Panc1 (cell line): ENCODE results near the gene OMG. TPM values are rescaled to one million over a fixed set of nuclear protein-coding genes. Genes with fewer than 3 reads are reported as not detected.
"Not testable (repeated sequence)": the region's sequence is repeated elsewhere in the genome, so short reads cannot be mapped to it uniquely, and the experiment has no call there.

Source experiments
- ATAC-seq: fragments of 200-7000 bp; cut with Tn5 transposase; 2 replicates; pipeline ENCODE4 v1.9.1; 2020; ENCODE audit warnings: mild to moderate bottlenecking, moderate library complexity
- BruUV-seq: library from RNA; stranded (reverse); fragments of 400-500 nt; replicated peaks from 2 replicates; lab custom pipeline; 2021; lab: Mats Ljungman, UMichigan
- CTCF ChIA-PET: fragments of 300-600 bp; sonication (Branson Sonifier 250); formaldehyde crosslinking; loops from one replicate; lab custom pipeline; 2022; ENCODE audit warnings: antibody characterized with exemption; lab: Charles Lee
- POLR2A ChIA-PET: fragments of 300-600 bp; sonication (Branson Sonifier 250); formaldehyde crosslinking; loops from one replicate; lab custom pipeline; 2022; ENCODE audit warnings: antibody characterized with exemption; lab: Charles Lee
- DNase-seq: peaks from one replicate; pipeline ENCODE4 v3.0.0-alpha.2; 2010; ENCODE audit warnings: low read depth, low spot score
- H3K27ac ChIP-seq: 2 replicates; pipeline ENCODE4 v1.5.1; 2011; ENCODE audit warnings: mild to moderate bottlenecking, low read length, inconsistent platforms
- H3K27me3 ChIP-seq: fragments of 200-500 bp; sonication (Bioruptor generic); 2 replicates; pipeline ENCODE4 v1.6.0; 2014; ENCODE audit warnings: low read length, inconsistent platforms; ENCODE audit not compliant: control insufficient read depth, insufficient read depth
- H3K36me3 ChIP-seq: fragments of 200-500 bp; sonication (Bioruptor generic); 2 replicates; pipeline ENCODE4 v1.5.1; 2014; ENCODE audit warnings: inconsistent platforms, mild to moderate bottlenecking, low read length, moderate library complexity; ENCODE audit not compliant: control insufficient read depth, insufficient read depth
- H3K4me1 ChIP-seq: 2 replicates; pipeline ENCODE4 v1.5.1; 2011; ENCODE audit warnings: inconsistent platforms, mild to moderate bottlenecking, low read length, moderate library complexity; ENCODE audit not compliant: control insufficient read depth, insufficient read depth
- H3K4me3 ChIP-seq, 2 experiments: 2 replicates each; pipeline ENCODE4 v1.5.1; 2011 to 2012; ENCODE audit warnings: low read depth in 2 of 2, low read length in 2 of 2, mild to moderate bottlenecking in 2 of 2, inconsistent platforms in 1 of 2, moderate library complexity in 1 of 2
- H3K9me3 ChIP-seq: fragments of 200-500 bp; sonication (Bioruptor generic); 2 replicates; pipeline ENCODE4 v1.5.1; 2014; ENCODE audit warnings: low read depth, mild to moderate bottlenecking, inconsistent platforms, low read length, moderate library complexity; ENCODE audit not compliant: control insufficient read depth, insufficient read depth
- POLR2AphosphoS5 ChIP-seq: IDR thresholded peaks from 2 replicates; pipeline ENCODE4 v1.6.1; 2012; ENCODE audit warnings: mild to moderate bottlenecking, low read depth, low read length, moderate library complexity
- SIN3A ChIP-seq: IDR thresholded peaks from 2 replicates; pipeline ENCODE4 v1.6.1; 2012; ENCODE audit warnings: low read depth, mild to moderate bottlenecking, low read length, moderate library complexity, borderline replicate concordance; ENCODE audit not compliant: insufficient read depth
- TCF7L2 ChIP-seq: IDR thresholded peaks from 2 replicates; pipeline ENCODE4 v1.6.1; 2011; ENCODE audit warnings: mild to moderate bottlenecking, low read depth, low read length, inconsistent platforms
- in situ Hi-C: cut with HindIII; loops from 2 replicates; pipeline ENCODE4 v1.10.0; 2016; ENCODE audit warnings: low sequenced_read_pairs, low pct_unique_long_range_greater_than_20kb
- intact Hi-C: fragments of 100-400 bp; cut with micrococcal nuclease; formaldehyde crosslinking; loops from one replicate; pipeline ENCODE4 v1.10.0; 2022; ENCODE audit not compliant: unreplicated experiment
- total RNA-seq: library from RNA; stranded (reverse); gene quantifications from one replicate; pipeline ENCODE4 v1.2.1, GENCODE V29; 2021; ENCODE audit not compliant: unreplicated experiment
- TF ChIP-seq, protein P1 (sequence below), 2 experiments: IDR thresholded peaks; 2 replicates each; pipeline ENCODE4 v1.6.1; 2011 to 2012; ENCODE audit warnings: low read depth in 2 of 2, control low read depth in 1 of 2, low read length in 1 of 2, mild to moderate bottlenecking in 1 of 2, moderate library complexity in 1 of 2; ENCODE audit not compliant: insufficient read depth in 1 of 2
- TF ChIP-seq, protein P2 (sequence below): fragments of 450-650 bp; IDR thresholded peaks from 2 replicates; pipeline ENCODE4 v1.5.1; 2017; ENCODE audit warnings: mild to moderate bottlenecking

Gene OMG
- total RNA-seq, 1 experiment from 2014 or later: not detected

DNA sequence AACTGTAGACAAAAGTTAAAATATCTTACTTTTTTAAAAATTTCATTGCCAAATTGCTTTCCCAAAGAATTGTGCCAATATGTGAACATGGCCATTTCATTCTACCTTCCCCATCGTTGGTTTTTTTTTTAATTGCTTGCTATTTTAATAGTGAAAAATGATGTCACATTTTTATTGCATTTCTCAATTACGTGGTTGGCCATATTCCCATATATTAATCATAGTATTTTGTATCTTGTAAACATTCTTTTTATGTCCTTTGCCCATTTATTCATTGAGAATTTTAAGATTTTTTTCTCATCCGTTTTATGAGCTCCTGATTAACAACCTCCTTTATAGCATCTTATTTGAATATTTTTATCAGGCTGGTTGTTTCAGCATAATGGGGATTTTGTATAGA, 7.2 kb downstream of the OMG start:
- no peak overlapping the region for H3K27ac ChIP-seq
- H3K4me1 ChIP-seq: no peaks in the 10 kb centered on the region
- in situ Hi-C loops (no loop called here), intact Hi-C loops (no loop called here)
- ChIA-PET POLR2A (no interaction called here), CTCF (no interaction called here)
- H3K36me3 ChIP-seq: no peaks in the 10 kb centered on the region; the same call in 1 of the 2 replicates
- ATAC-seq (no peak), DNase-seq (no peak)
- no TSS peak for BruUV-seq
- TF ChIP-seq POLR2AphosphoS5 (no peak), SIN3A (no peak), TCF7L2 (no peak)
- TF ChIP-seq, protein P1, sequence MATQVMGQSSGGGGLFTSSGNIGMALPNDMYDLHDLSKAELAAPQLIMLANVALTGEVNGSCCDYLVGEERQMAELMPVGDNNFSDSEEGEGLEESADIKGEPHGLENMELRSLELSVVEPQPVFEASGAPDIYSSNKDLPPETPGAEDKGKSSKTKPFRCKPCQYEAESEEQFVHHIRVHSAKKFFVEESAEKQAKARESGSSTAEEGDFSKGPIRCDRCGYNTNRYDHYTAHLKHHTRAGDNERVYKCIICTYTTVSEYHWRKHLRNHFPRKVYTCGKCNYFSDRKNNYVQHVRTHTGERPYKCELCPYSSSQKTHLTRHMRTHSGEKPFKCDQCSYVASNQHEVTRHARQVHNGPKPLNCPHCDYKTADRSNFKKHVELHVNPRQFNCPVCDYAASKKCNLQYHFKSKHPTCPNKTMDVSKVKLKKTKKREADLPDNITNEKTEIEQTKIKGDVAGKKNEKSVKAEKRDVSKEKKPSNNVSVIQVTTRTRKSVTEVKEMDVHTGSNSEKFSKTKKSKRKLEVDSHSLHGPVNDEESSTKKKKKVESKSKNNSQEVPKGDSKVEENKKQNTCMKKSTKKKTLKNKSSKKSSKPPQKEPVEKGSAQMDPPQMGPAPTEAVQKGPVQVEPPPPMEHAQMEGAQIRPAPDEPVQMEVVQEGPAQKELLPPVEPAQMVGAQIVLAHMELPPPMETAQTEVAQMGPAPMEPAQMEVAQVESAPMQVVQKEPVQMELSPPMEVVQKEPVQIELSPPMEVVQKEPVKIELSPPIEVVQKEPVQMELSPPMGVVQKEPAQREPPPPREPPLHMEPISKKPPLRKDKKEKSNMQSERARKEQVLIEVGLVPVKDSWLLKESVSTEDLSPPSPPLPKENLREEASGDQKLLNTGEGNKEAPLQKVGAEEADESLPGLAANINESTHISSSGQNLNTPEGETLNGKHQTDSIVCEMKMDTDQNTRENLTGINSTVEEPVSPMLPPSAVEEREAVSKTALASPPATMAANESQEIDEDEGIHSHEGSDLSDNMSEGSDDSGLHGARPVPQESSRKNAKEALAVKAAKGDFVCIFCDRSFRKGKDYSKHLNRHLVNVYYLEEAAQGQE (IDR thresholded peaks at IDR 0.05; ENCODE audit: insufficient read depth in 1 of 2, low read depth in 2 of 2, low read length in 1 of 2): no peak
- TF ChIP-seq, protein P2, sequence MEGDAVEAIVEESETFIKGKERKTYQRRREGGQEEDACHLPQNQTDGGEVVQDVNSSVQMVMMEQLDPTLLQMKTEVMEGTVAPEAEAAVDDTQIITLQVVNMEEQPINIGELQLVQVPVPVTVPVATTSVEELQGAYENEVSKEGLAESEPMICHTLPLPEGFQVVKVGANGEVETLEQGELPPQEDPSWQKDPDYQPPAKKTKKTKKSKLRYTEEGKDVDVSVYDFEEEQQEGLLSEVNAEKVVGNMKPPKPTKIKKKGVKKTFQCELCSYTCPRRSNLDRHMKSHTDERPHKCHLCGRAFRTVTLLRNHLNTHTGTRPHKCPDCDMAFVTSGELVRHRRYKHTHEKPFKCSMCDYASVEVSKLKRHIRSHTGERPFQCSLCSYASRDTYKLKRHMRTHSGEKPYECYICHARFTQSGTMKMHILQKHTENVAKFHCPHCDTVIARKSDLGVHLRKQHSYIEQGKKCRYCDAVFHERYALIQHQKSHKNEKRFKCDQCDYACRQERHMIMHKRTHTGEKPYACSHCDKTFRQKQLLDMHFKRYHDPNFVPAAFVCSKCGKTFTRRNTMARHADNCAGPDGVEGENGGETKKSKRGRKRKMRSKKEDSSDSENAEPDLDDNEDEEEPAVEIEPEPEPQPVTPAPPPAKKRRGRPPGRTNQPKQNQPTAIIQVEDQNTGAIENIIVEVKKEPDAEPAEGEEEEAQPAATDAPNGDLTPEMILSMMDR: no peak
- no peaks in the 10 kb centered on the region for H3K27me3 ChIP-seq
- H3K4me3 ChIP-seq: no peak overlapping the region
- H3K9me3 ChIP-seq: no peaks in the 10 kb centered on the region

- H3K9me3 ChIP-seq, ATAC-seq, BruUV-seq, H3K27me3 ChIP-seq, POLR2A ChIA-PET, H3K4me1 ChIP-seq, intact Hi-C loops, H3K4me3 ChIP-seq, DNase-seq, H3K27ac ChIP-seq, H3K36me3 ChIP-seq, in situ Hi-C loops: not testable (repeated sequence)
- CTCF ChIA-PET: interaction anchor here (0.6 to 0.7 kb wide), 2 partner anchors 625 to 940 kb away, joined by 3 to 4 read pairs; no protein-coding TSS in a partner anchor
These were observed 9.1 kb downstream of the OMG start for GRCh38 chr17:31287932-31288331.

DNA sequence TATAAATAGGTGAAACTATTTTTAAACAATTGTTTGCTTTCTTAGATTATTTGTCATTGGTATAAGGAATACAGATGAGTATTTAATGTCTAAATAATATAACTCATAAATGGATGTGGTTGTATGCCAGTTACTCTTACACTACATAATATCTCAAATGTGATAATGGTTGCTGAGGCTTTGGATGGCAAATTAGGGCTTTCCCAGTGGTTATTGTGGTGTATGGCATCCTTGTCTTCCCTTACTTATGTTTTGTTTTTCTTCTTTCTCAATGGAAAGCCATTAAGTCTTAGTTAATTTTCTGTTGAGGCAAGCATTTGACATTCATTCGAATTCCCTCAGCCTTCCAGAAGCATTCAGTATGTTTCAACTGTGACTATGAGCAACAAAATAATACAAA, 10.5 kb downstream of the OMG start:
- no peaks in the 10 kb centered on the region; the same call in 1 of the 2 replicates for H3K36me3 ChIP-seq
- POLR2A ChIA-PET: no interaction called here
- no peaks in the 10 kb centered on the region for H3K9me3 ChIP-seq
- H3K27me3 ChIP-seq: no peaks in the 10 kb centered on the region
- DNase-seq (no peak), ATAC-seq (no peak)
- H3K4me1 ChIP-seq: no peaks in the 10 kb centered on the region
- CTCF ChIA-PET: no interaction called here
- BruUV-seq: no TSS peak
- H3K4me3 ChIP-seq: no peak overlapping the region
- no peak overlapping the region for H3K27ac ChIP-seq
- intact Hi-C loops (no loop called here), in situ Hi-C loops (no loop called here)
- TF ChIP-seq, protein P1 (IDR thresholded peaks at IDR 0.05; ENCODE audit: insufficient read depth in 1 of 2, low read depth in 2 of 2, low read length in 1 of 2): no peak
- TF ChIP-seq, protein P2: no peak
- TF ChIP-seq TCF7L2: no peak
